Esophagus muscularis mucosa (tissue), 4 donors: ENCODE results near the gene RNF8. TPM values are rescaled to one million over a fixed set of nuclear protein-coding genes. Genes with fewer than 3 reads are reported as not detected.

Source experiments
- DNase-seq: peaks from one replicate; pipeline ENCODE4 v3.0.0-alpha.2; 2017; ENCODE audit errors: extremely low spot score
- H3K27ac ChIP-seq, 4 donors: fragments of 200-600 bp; sonication (generic); replicated peaks in 1 of 4; 1 replicate in 3 of 4; 2 replicates in 1 of 4; pipeline ENCODE4 v1.5.1; 2016 to 2019; ENCODE audit warnings: mild to moderate bottlenecking in 1 of 4
- H3K27me3 ChIP-seq, 4 donors: fragments of 200-600 bp; sonication (generic); one replicate each; pipeline versions ENCODE4 v1.5.1 to v1.6.0; 2016 to 2019
- H3K36me3 ChIP-seq, 4 donors: fragments of 200-600 bp; sonication (generic); one replicate each; pipeline ENCODE4 v1.5.1; 2016 to 2019
- H3K4me1 ChIP-seq, 4 donors: fragments of 200-600 bp; sonication (generic); one replicate each; pipeline ENCODE4 v1.5.1; 2016 to 2019
- H3K4me3 ChIP-seq, 4 donors: fragments of 200-600 bp; sonication (generic); 1 replicate in 2 of 4; 2 replicates in 2 of 4; pipeline ENCODE4 v1.5.1; 2016 to 2019; ENCODE audit warnings: mild to moderate bottlenecking in 4 of 4, moderate library complexity in 1 of 4
- H3K9me3 ChIP-seq, 4 donors: fragments of 200-600 bp; sonication (generic); 1 replicate in 3 of 4; 2 replicates in 1 of 4; pipeline ENCODE4 v1.5.1; 2016 to 2019
- CTCF ChIP-seq, 3 experiments: fragments of 200-600 bp in 2 of 3; fragments of 450-650 bp in 1 of 3; sonication (generic) in 2 of 3; IDR thresholded peaks; one replicate each; pipeline ENCODE4 v1.5.1; 2017 to 2019; ENCODE audit warnings: antibody characterized with exemption in 3 of 3, mild to moderate bottlenecking in 2 of 3, moderate library complexity in 1 of 3
- EP300 ChIP-seq: sonication (generic); formaldehyde crosslinking; IDR thresholded peaks from one replicate; pipeline ENCODE4 v1.6.1; 2017; ENCODE audit warnings: antibody characterized with exemption
- POLR2A ChIP-seq: fragments of 450-650 bp; IDR thresholded peaks from one replicate; pipeline ENCODE4 v1.6.1; 2017; ENCODE audit warnings: antibody characterized with exemption, moderate library complexity, mild to moderate bottlenecking, low read depth
- POLR2AphosphoS5 ChIP-seq, 2 donors: sonication (generic); formaldehyde crosslinking; IDR thresholded peaks; one replicate each; pipeline ENCODE4 v1.6.1; 2017; ENCODE audit warnings: antibody characterized with exemption in 2 of 2
- WGBS: methylation state at CpG from one replicate; pipeline ENCODE4 v1.1.5; 2018; 5-methylcytosine and 5-hydroxymethylcytosine counted together
- intact Hi-C: fragments of 100-400 bp; cut with DNase I; formaldehyde crosslinking; loops from one replicate; pipeline ENCODE4 v1.15.1; 2023
- total RNA-seq, 4 donors: library from RNA; depleted of rRNA; stranded (reverse); fragments of >200 nt; gene quantifications; one replicate each; pipeline versions ENCODE4 v1.1.0 to v1.2.1, GENCODE V29; 2016

Gene RNF8
- total RNA-seq, 4 donors from 2014 or later = 14.7 to 19.9 (median 18.3) TPM

GRCh38 chr6:37388578-37388977, 34.8 kb downstream of the RNF8 start:
- Histone ChIP-seq H3K27ac (no peak overlapping the region), H3K36me3 (peaks cover 16 to 89% (median 72%) of the 10 kb centered on the region in 4 donors)

GRCh38 chr6:37389857-37390256, 36.1 kb downstream of the RNF8 start:
- Histone ChIP-seq H3K36me3 (peaks cover 16 to 90% (median 61%) of the 10 kb centered on the region in 4 donors), H3K27ac (no peak overlapping the region), H3K4me3 (no peak overlapping the region), H3K27me3 (no peaks in the 10 kb centered on the region), H3K4me1 (no peaks in the 10 kb centered on the region), H3K9me3 (no peaks in the 10 kb centered on the region)
- intact Hi-C loops = no loop called here
- DNase-seq = no peak
- 100% methylated on average over 3 of the region's 3 CpGs for WGBS
- no peak for TF ChIP-seq EP300

More at GRCh38 chr6:37388578-37388977, 34.8 kb downstream of the RNF8 start:
- H3K27me3 ChIP-seq = no peaks in the 10 kb centered on the region
- no peak overlapping the region for H3K4me3 ChIP-seq
- H3K4me1 ChIP-seq = no peaks in the 10 kb centered on the region
- intact Hi-C loops = no loop called here
- no peak for DNase-seq
- no peaks in the 10 kb centered on the region for H3K9me3 ChIP-seq
- TF ChIP-seq POLR2AphosphoS5 (IDR thresholded peaks at IDR 0.05) (no peak), CTCF (IDR thresholded peaks at IDR 0.05) (no peak), EP300 (no peak), POLR2A (no peak)

- H3K36me3 ChIP-seq = peaks cover 16 to 81% (median 56%) of the 10 kb centered on the region in 4 donors
- WGBS = 39% methylated on average over 2 of the region's 2 CpGs
Observed at GRCh38 chr6:37391120-37391519, 37.3 kb downstream of the RNF8 start.

GRCh38 chr6:37392821-37393220, 39.0 kb downstream of the RNF8 start:
- TF ChIP-seq POLR2AphosphoS5 (IDR thresholded peaks at IDR 0.05) (no peak), EP300 (no peak), CTCF (IDR thresholded peaks at IDR 0.05) (no peak), POLR2A (no peak)
- Histone ChIP-seq H3K9me3 (no peaks in the 10 kb centered on the region), H3K4me1 (no peaks in the 10 kb centered on the region), H3K27me3 (no peaks in the 10 kb centered on the region), H3K4me3 (no peak overlapping the region), H3K36me3 (peaks cover 16 to 64% (median 48%) of the 10 kb centered on the region in 4 donors), H3K27ac (no peak overlapping the region)
- intact Hi-C loops = no loop called here
- 100% methylated on average over 1 of the region's 1 CpG for WGBS
- no peak for DNase-seq

More at GRCh38 chr6:37391120-37391519, 37.3 kb downstream of the RNF8 start:
- Histone ChIP-seq H3K4me3 (no peak overlapping the region), H3K27me3 (no peaks in the 10 kb centered on the region), H3K9me3 (no peaks in the 10 kb centered on the region), H3K4me1 (no peaks in the 10 kb centered on the region), H3K27ac (no peak overlapping the region)
- intact Hi-C loops = no loop called here
- TF ChIP-seq CTCF (IDR thresholded peaks at IDR 0.05) (no peak), EP300 (no peak), POLR2AphosphoS5 (IDR thresholded peaks at IDR 0.05) (no peak)
- no peak for DNase-seq

- peaks cover 16 to 60% (median 42%) of the 10 kb centered on the region in 4 donors for H3K36me3 ChIP-seq
- DNase-seq = no peak
- WGBS = 61% methylated on average over 1 of the region's 1 CpG
- no peak overlapping the region for H3K4me3 ChIP-seq
- TF ChIP-seq CTCF (IDR thresholded peaks at IDR 0.05) (no peak), POLR2A (no peak), POLR2AphosphoS5 (IDR thresholded peaks at IDR 0.05) (no peak), EP300 (no peak)
- no peaks in the 10 kb centered on the region for H3K4me1 ChIP-seq
- intact Hi-C loops = no loop called here
- H3K9me3 ChIP-seq = no peaks in the 10 kb centered on the region
- H3K27me3 ChIP-seq = no peaks in the 10 kb centered on the region
- H3K27ac ChIP-seq = no peak overlapping the region
Observed at GRCh38 chr6:37393381-37393929, 39.7 kb downstream of the RNF8 start.
